GM21447 (cell line): ENCODE results near the gene TBKBP1.

Experiments
- ATAC-seq: cut with Tn5 transposase; IDR thresholded peaks from one replicate; pipeline ENCODE4 v1.9.1; 2021; ENCODE audit not compliant: unreplicated experiment

The TBKBP1 gene

DNA sequence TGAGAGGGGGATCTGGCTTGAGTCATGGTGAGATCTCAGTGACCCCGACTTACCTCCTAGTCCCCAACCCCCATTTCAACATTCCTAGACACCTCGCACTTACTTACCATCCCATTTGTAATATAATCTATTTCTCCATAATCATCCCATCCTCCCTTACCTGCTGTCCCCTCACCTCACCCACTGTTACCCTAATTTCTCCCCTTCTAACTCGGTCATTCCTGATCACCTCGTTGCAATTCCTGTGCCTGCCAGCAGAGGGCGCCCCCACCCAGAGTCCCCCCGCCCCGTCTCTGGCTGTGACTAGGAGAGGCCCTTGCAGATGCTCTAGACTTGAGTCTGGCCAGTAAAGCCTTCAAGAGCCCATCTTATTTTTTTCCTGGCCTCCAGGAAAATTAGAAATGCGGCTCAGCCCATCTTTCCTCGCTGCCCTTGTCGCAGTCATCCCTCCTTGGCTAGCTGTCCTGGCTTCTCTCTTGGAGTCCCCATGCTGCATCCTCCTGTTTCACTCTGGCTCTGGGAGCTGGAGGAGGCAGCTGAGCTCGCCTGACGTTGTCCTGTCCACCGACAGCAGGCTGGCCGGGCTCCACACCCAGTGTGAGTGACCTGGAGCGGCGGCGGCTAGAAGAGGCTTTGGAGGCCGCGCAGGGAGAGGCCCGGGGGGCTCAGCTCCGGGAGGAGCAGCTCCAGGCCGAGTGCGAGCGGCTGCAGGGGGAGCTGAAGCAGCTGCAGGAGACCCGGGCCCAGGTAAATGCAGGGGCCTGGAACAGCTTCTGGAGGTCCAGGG is 5.0 kb downstream of the TBKBP1 start:
- no peak for ATAC-seq

DNA sequence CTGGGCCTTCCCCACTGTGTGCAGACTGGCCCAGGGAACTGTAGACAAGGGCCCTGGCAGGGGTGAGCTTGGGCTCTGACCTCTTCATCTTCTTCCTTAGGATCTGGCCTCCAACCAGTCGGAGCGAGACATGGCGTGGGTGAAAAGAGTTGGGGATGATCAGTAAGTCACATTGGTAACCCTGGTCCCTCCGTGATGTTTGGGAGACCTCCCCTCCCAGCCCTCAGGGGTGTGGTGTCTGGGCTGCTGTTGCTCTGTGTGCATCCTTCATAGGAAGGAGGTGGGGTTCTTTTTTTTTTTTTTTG is 5.5 kb downstream of the TBKBP1 start:
- ATAC-seq, result no peak

DNA sequence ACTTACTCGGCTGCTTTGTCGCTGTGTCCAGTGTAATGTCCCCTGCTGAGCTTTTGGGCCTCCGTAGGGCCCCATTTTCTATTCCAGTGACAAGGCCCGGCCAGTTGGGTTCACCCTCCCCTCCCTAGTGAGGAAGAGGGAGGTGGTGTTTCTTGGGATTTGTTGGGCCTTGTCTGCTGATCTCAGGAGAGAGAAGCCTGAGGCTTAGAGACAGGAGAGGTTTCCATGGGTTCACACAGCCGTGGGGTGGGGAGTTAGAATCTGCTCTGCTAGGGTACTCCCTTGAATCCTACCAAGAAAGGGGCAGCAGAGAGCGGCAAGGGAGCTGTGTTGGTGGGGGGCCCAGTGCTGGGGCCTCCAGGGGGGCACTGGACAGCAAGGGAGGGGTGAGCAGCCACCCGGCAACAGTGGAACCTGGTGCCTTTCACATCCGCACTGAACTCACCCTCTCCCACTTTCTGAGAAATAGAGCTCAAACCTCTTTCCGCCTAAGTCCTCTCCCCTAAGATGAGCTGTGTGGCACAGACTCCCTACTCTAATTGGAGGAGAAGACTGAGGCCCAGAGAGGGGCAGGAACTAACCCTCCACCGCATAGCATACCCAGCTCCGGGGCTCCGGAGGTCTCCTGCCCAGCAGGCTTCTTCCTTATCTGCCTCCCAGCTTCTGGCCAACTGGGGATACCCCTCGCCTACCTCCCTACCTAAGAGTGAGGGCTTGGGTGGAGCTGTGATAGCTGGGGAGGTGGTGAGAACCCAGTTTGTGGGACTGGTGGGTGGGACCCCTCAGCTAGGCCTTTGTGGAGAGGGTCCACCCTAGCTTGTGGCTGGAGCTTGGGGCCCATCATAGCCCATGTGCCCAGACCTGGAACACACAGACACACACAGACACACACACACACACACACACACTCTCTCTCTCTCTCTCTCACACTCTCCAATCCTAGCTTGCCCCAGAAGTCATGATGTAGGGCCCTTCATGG is 6.8 kb downstream of the TBKBP1 start:
- ATAC-seq, result no peak

DNA sequence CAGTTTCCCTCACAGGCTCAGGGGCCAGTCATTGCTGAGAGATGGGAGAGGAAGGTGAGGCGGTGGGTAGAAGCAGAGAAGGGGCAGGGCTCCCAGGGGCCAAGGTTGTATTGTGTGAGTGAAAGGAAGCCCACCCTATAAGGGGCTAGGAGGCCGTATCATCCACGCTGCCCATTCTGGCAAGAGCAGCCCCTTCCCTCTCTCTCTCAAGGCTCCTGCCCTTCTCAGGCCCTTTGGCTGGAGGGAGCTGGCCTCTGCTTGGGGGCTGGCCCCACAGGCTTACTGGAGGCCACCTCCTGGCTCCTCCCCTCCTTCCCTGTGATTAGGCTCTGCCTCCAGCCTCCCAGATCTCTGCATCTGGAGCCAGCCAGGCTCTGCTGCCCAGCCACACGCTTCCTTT is 7.6 kb downstream of the TBKBP1 start:
- no peak for ATAC-seq

DNA sequence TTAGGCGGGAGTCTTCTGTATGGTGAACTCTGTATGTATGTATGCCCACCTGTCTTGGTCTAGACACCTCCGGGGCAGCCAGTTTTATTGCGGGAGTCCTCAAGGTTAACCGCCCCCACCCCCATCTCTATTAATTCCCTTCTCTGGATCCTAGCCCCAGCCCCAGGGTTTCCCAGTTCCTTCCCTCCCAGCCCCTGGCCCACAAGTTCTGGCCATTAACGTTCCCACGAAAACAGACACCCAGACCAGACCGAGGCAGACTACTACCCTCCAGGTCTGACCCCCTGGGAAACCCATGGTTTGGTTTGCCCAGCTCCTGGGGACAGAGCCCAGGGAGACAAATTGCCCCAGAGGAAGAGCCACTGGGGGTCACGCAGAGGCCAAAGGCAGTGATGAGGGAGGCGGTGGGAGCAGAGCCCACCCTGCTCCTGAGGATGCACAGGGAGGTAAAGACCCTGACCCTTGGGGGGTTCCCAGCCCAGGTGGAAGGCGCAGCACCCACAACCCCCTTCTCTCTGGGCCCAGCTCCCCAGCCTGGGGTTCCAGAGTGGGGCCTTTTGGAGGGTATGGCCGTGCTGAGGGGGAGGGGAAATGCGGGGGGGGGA is 8.5 kb downstream of the TBKBP1 start:
- ATAC-seq, result no peak

DNA sequence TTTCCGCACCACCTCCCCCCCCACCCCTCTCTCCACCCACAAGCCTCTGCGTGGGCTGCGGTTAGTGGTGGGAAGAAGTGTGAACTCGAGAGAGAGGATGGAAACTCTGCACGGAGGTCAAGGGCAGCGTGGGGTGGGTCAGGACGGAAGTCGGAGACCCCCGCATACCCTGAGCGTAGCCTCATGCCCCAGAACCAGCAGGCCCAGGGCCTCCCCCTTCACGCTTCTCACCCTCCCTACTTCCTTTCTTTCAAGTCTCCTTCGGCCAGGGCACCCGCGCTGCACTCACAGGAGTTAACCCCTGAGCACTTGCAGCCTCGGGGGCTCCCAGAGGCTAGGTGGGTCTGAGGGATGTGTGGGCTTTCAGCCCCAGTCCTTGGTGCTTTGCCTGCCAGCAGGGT is 9.2 kb downstream of the TBKBP1 start:
- no peak for ATAC-seq

DNA sequence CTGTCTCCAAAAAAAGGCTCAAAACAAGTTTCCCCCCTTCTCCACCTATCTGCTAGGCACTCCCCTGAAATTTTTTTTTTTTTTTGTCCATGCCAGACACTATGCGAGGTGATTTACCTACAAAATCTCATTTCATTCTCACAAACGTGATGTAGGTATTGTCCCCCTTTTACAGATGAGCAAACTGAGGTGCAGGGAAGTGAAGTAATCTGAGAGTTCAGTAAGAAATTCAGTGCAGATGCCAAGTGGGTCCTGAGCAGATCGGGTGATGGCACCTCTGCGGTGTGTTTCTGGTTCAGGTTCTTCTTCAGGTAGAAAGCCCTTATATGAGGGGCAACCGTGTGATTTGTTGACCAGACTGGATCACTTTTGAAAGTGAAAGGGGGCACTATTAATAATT is 9.7 kb downstream of the TBKBP1 start:
- no peak for ATAC-seq

DNA sequence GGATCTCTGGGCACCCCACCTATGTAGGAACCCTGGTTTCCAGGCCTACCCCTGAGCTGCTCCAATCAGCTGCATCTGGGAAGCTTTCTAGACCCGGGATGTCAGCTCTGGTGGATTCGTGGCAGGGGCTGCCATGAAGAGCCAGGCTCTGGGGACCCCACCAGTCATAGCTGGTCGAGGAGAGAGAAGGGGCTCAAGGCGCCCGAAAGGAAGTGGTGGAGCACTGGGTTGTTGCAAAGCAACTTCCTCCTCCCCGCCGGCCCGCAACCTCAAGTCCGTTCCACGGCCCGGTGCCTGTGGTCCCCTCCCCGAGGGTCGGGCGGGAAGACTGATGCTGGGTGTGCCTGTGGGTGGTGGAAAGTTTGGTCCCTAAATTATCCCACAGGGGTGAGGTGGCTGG is 10.2 kb downstream of the TBKBP1 start:
- no peak for ATAC-seq

DNA sequence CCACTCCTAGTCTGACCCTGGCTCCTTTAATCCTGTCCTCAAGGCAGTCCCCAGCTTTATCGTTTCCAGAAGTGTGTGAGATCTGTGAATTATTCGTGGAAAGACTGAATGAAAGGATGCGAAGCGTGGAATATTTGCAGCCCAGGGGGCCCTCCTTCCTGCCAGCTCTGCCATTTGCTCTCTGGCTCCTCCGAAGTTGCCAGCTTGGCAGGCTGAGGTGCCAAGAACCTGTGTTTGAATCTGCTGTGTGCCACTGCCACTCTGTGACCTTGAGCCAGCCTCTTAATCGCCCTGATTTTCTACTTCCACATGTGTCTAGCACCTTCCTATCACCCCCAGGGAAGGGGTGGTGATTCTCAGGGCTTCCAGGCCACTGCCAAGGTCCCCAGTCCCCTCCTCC is 10.8 kb downstream of the TBKBP1 start:
- ATAC-seq, result no peak

DNA sequence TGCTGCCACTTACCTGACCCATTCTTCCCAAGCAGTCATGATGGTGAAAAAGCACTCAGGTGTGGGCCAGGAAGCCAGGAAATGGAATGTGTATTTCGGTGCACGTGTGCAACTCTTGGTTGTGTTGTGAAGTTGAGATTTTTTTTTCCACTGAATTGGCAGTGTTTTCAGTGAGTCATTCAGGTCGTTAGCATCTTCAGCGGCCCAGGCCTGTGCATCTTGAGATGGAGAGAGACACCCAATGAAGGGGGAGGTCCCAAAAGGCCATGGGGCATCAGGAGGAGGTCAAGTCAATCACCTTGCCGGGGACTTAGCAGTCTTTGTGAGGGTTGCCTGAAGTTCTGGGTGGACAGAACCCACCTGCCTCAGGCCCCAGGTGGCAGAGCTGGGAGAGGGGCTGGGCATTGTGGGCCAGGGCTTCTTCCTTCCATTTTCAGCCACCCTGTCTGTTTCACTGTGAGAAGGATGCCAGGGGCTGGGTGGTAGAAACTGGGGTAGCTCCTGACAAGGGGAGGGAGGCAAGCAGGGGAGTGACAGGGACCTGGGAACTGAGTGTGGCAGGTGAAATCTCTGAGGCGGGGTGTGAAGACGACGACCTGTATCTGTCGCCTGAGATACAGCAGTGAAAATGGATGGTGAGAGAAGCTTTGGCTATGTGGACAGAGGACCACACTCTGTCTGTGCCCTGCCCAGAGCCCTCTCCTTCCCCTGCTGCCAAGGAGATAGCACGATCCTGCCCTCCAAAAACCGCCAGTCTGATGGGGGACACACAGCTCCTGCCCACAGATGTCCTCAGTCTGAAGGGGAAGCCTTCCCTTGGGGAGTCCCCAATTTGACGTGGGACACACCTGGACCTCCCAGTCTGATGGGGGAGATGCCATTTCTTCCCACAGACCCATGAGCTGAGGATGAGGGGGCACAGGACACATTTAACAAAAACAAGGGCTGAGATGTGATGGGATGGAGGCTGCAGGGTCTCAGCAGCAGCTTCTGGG is 11.9 kb downstream of the TBKBP1 start:
- no peak for ATAC-seq

DNA sequence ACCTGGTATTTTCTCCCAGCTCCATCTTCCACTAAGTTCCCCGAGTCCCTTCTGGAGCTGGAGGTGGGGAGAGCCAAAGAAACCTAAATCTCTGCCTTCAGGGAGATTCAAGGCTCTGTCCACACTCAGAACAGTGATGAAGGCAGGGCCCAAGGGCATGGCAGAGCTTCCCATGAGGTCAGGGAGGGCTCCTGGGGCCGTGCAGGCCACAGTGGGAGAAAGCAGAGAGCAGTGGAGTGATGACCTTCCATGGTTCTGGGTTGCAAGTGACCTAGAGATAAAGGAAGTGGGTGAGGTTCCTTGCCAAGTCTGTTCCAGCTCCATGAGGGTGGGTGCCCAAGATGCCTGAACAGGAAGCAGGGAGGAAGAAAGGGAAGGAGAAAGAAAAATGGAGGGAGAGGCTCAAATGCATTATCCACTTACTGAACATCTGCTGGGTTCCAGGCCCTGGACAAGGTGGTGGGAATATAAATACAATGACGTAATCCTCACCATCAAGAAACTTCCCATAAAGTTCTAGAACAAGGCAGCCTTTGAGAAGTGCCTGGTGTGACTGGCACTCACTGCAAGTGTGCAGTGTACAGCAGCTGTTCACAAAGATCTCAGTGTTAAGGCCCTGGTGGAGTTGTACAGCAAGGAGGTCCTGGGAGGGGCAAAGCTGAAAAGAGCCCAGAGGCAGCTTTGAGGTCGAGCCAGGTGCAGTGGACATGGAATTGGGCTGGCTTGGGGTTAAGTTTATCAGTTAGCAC is 13.3 kb downstream of the TBKBP1 start:
- ATAC-seq, result no peak

DNA sequence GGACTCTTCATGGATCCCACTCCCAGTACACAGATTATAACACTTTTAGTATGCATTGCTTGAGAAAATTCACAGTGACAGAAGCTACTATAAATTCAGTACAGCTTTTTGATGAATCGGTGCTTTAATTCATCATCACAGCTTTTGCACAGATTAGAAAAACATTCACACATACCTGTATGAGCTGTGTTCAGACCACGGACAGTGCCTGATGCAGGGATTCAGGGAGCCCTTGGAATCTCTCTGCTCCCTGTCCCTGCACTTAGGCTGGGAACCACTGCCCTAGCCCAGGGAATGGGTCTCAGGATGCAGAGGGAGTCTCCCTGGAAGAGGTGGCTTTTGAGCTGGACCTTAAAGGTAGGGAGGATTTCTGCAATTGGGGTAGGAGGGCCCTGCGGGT is 13.9 kb downstream of the TBKBP1 start:
- ATAC-seq, result no peak

DNA sequence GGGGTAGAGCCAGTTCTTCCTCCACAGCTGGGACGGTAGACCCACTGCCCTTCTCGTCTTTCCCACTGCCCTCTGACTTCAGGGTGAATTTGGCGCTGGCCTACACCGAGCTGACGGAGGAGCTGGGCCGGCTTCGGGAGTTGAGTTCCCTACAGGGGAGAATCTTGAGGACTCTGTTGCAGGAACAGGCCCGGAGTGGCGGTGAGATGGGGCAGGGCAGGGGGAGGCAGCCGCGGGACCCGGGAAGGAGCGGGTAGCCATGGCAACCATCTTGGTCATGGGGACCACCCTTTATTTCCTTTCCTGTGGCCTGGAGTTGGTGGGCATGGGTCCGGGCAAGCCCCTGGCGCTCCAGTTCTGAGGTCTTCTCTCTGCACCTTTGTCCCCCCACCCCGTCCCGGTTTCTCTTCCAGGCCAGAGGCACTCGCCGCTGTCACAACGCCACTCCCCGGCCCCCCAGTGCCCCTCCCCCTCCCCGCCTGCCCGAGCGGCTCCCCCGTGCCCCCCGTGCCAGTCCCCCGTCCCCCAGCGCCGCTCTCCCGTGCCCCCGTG is 14.4 kb downstream of the TBKBP1 start:
- ATAC-seq, result no peak

DNA sequence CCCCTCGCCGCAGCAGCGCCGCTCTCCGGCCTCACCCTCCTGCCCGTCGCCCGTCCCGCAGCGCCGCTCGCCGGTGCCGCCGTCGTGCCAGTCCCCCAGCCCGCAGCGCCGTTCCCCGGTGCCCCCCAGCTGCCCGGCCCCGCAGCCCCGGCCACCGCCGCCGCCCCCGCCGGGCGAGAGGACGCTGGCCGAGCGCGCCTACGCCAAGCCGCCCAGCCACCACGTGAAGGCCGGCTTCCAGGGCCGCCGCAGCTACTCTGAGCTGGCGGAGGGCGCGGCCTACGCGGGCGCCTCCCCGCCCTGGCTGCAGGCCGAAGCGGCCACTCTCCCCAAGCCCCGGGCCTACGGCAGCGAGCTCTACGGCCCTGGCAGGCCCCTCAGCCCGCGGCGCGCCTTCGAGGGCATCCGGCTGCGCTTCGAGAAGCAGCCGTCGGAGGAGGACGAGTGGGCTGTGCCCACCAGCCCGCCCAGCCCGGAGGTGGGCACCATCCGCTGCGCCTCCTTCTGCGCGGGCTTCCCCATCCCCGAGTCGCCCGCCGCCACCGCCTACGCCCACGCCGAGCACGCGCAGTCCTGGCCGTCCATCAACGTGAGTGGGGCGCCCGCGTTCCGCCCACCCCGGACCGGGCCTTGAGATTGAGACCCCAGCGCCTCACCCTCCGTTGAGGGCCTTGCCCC is 15.0 kb downstream of the TBKBP1 start:
- ATAC-seq, result no peak

DNA sequence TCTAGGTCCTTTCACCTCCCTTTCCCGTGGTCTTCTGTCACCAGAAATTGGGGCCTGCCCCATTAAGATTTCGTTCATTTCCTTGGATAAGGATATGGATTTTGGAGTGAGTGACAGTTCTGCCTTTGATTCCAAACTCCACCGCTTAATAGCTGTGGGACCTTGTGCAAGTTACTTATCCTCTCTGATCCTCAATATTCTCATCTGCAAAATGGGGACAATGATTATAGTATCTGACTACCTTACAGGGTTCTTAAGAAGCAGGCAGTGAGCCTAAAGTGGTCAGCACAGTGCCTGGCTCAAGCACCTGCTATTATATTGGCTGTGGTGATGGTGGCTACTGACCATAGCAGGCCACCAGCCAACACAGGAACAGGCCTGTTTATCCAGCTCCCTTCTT is 15.6 kb downstream of the TBKBP1 start:
- no peak for ATAC-seq

DNA sequence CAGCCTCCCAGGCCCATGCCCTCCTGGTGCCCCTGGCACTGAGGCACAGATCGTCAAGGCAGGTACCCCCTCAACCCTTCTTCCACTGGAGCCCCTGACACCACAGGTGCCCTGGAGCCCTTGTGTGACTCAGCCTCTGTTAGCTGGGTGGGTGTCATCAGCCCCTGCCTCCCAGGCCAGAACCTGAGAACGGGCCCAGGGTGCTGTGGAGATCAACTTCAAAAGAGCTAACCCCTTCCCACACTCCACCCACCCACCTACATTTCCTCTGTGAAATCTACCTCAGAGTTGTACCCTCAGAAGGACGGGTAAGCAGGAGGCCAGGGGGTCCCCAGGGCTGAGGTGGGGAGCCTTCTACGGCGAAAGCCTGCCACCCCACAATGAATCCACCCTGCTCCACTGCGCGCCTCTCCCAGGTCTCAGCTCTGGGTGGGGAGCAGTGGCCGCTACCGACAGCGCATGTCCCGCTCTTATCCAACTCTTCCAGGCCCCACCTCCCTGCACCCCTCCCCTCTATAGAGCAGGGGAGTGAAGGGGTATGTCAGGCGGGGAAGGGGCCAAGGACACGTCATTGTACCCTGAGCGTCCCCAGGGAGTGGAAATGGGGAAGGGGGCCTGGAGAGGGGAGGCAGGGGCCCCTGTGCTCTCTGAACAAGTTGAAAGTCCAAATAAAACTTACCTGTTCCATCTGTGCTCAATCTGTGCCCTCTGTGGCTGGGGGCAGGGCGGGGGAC is 17.6 kb downstream of the TBKBP1 start:
- no peak for ATAC-seq

DNA sequence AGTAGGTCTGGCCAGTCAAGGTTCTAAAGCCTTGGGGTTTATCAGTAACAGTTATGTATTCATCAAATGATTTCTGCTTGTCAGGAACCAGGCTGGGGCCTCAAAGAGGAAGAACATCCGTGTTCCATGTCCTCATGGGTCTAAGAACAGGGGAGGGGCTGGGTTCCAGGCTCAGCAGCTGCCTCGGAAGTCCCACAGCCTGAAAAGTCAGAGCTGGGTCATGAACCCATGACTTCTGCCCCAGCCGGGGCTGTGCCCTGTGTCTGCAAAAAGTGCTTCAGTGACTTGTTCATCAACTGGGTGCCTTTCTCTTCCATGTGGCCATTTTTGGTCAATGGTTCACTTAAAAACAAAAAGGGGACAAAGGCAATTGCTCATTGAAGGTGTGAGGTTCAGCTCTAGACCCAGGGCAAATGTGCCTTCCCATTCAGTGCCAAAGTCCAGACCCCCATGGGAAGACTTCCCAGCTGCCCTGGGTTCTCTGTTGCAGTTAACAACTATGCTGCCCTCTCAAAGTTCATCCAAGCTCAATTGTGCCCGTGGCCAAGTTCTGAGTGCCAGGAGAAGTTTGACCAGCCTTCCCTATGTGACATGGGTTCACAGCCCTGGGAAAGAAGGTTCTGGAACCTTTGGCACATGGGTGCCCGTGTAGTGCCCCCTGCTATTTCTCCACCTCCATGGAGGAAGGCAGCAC is 18.5 kb downstream of the TBKBP1 start:
- no peak for ATAC-seq
